BLaER1 treated with 17β-estradiol and CSF1 and Interleukin-3, amounts not matched to agents 10 nM and 100 nM (cell line): ENCODE data around the gene CPNE7.
A peak's percentile ranks its signal among the peaks of the same experiment; 100 is the strongest.

Experiments
- H3K27ac ChIP-seq, 11 experiments: shearing (Covaris generic); formaldehyde crosslinking; 2 replicates each; pipeline ENCODE4 v1.8.1; 2022
- H3K27me3 ChIP-seq, 11 experiments: shearing (Covaris generic); formaldehyde crosslinking; 2 replicates each; pipeline ENCODE4 v1.8.1; 2022
- H3K36me3 ChIP-seq, 11 experiments: shearing (Covaris generic); formaldehyde crosslinking; 2 replicates each; pipeline ENCODE4 v1.8.1; 2022
- H3K4me1 ChIP-seq, 10 experiments: shearing (Covaris generic); formaldehyde crosslinking; 2 replicates each; pipeline ENCODE4 v1.8.1; 2022
- H3K4me2 ChIP-seq, 11 experiments: shearing (Covaris generic); formaldehyde crosslinking; 2 replicates each; pipeline ENCODE4 v1.8.1; 2022
- H3K4me3 ChIP-seq, 10 experiments: shearing (Covaris generic); formaldehyde crosslinking; 2 replicates each; pipeline ENCODE4 v1.8.1; 2022
- H3K9ac ChIP-seq, 11 experiments: shearing (Covaris generic); formaldehyde crosslinking; 2 replicates each; pipeline ENCODE4 v1.8.1; 2022
- H3K9me3 ChIP-seq, 11 experiments: shearing (Covaris generic); formaldehyde crosslinking; replicated peaks in 1 of 11; 2 replicates each; pipeline ENCODE4 v1.8.1; 2022
- H4K20me1 ChIP-seq, 11 experiments: shearing (Covaris generic); formaldehyde crosslinking; 2 replicates each; pipeline ENCODE4 v1.8.1; 2022
- Cebpa-rat ChIP-seq, 11 experiments: shearing (Covaris generic); IDR thresholded peaks; 2 replicates each; pipeline ENCODE4 v1.8.1; 2022

The CPNE7 gene

GRCh38 chr16:89581045-89581695, 5.6 kb downstream of the CPNE7 start:
- TF ChIP-seq Cebpa-rat (IDR thresholded peaks at IDR 0.05) = no peak
- Histone ChIP-seq H3K4me2 (no peak overlapping the region), H3K4me3 (no peak overlapping the region), H3K4me1 (peaks cover 17 to 47% (median 33%) of the 10 kb centered on the region in 10 experiments), H3K27ac (no peak overlapping the region), H3K9ac (no peak overlapping the region; a peak in 1 of 22 replicates), H3K9me3 (peaks cover 0 to 14% (median 6%) of the 10 kb centered on the region in 11 experiments; a peak in 7 of 22 replicates), H4K20me1 (peaks cover 0 to 54% (median 37%) of the 10 kb centered on the region in 11 experiments; a peak in 18 of 22 replicates), H3K27me3 (peaks cover 0 to 6% (median 0%) of the 10 kb centered on the region in 11 experiments; a peak in 3 of 22 replicates), H3K36me3 (peaks cover 0 to 71% (median 64%) of the 10 kb centered on the region in 11 experiments; a peak in 20 of 22 replicates)

GRCh38 chr16:89581861-89582563, 6.5 kb downstream of the CPNE7 start:
- peaks cover 13 to 38% (median 27%) of the 10 kb centered on the region in 10 experiments for H3K4me1 ChIP-seq
- peak overlapping the region in 5 of 11 experiments; percentile 1 to 26 (median 5); a peak in 4 of 22 replicates for H3K4me2 ChIP-seq
- peak overlapping the region in 4 of 11 experiments; percentile 5 to 42 (median 22); a peak in 3 of 22 replicates for H3K9ac ChIP-seq
- H3K4me3 ChIP-seq = no peak overlapping the region
- H3K27ac ChIP-seq = no peak overlapping the region; a peak in 2 of 22 replicates
- peaks cover 0 to 18% (median 6%) of the 10 kb centered on the region in 11 experiments; a peak in 8 of 22 replicates for H3K9me3 ChIP-seq
- peaks cover 0 to 76% (median 71%) of the 10 kb centered on the region in 11 experiments; a peak in 20 of 22 replicates for H3K36me3 ChIP-seq
- peaks cover 0 to 58% (median 37%) of the 10 kb centered on the region in 11 experiments; a peak in 18 of 22 replicates for H4K20me1 ChIP-seq
- peaks cover 0 to 6% (median 0%) of the 10 kb centered on the region in 11 experiments; a peak in 3 of 22 replicates for H3K27me3 ChIP-seq
- TF ChIP-seq Cebpa-rat (IDR thresholded peaks at IDR 0.05) = no peak

GRCh38 chr16:89582614-89583196, 7.1 kb downstream of the CPNE7 start:
- Histone ChIP-seq H3K4me3 (no peak overlapping the region), H3K4me2 (0 out of 22 replicates have a peak overlapping the region, but pooled peaks of 3 of the 11 experiments have one; percentile 1 to 26 (median 5)), H4K20me1 (peaks cover 0 to 55% (median 37%) of the 10 kb centered on the region in 11 experiments; a peak in 18 of 22 replicates), H3K4me1 (peaks cover 13 to 33% (median 25%) of the 10 kb centered on the region in 10 experiments), H3K9ac (peak overlapping the region in 2 of 11 experiments; percentile 29 to 42; a peak in 1 of 22 replicates), H3K9me3 (peaks cover 0 to 18% (median 6%) of the 10 kb centered on the region in 11 experiments; a peak in 8 of 22 replicates), H3K36me3 (peaks cover 0 to 73% (median 69%) of the 10 kb centered on the region in 11 experiments; a peak in 20 of 22 replicates), H3K27ac (no peak overlapping the region; a peak in 2 of 22 replicates), H3K27me3 (peaks cover 0 to 6% (median 0%) of the 10 kb centered on the region in 11 experiments; a peak in 3 of 22 replicates)
- no peak for TF ChIP-seq Cebpa-rat (IDR thresholded peaks at IDR 0.05)

GRCh38 chr16:89583197-89583894, 7.8 kb downstream of the CPNE7 start:
- peaks cover 0 to 18% (median 6%) of the 10 kb centered on the region in 11 experiments; a peak in 8 of 22 replicates for H3K9me3 ChIP-seq
- no peak overlapping the region for H3K27ac ChIP-seq
- peak overlapping the region in 7 of 11 experiments; percentile 46 to 87 (median 82); a peak in 9 of 22 replicates for H3K4me2 ChIP-seq
- H3K4me1 ChIP-seq = peaks cover 13 to 33% (median 25%) of the 10 kb centered on the region in 10 experiments
- no peak overlapping the region for H3K9ac ChIP-seq
- peaks cover 0 to 6% (median 0%) of the 10 kb centered on the region in 11 experiments; a peak in 3 of 22 replicates for H3K27me3 ChIP-seq
- peaks cover 0 to 71% (median 66%) of the 10 kb centered on the region in 11 experiments; a peak in 20 of 22 replicates for H3K36me3 ChIP-seq
- H4K20me1 ChIP-seq = peaks cover 0 to 56% (median 37%) of the 10 kb centered on the region in 11 experiments; a peak in 18 of 22 replicates
- H3K4me3 ChIP-seq = no peak overlapping the region
- no peak for TF ChIP-seq Cebpa-rat (IDR thresholded peaks at IDR 0.05)

GRCh38 chr16:89583895-89584644, 8.5 kb downstream of the CPNE7 start:
- Histone ChIP-seq H3K27ac (no peak overlapping the region), H3K9ac (no peak overlapping the region; a peak in 1 of 22 replicates), H3K27me3 (peaks cover 0 to 6% (median 0%) of the 10 kb centered on the region in 11 experiments; a peak in 3 of 22 replicates), H3K4me3 (no peak overlapping the region), H3K36me3 (peaks cover 0 to 71% (median 66%) of the 10 kb centered on the region in 11 experiments; a peak in 20 of 22 replicates), H4K20me1 (peaks cover 0 to 61% (median 37%) of the 10 kb centered on the region in 11 experiments; a peak in 18 of 22 replicates), H3K9me3 (peaks cover 0 to 14% (median 5%) of the 10 kb centered on the region in 11 experiments; a peak in 8 of 22 replicates), H3K4me1 (peaks cover 13 to 33% (median 25%) of the 10 kb centered on the region in 10 experiments), H3K4me2 (peak overlapping the region in 10 of 11 experiments; percentile 16 to 87 (median 76); a peak in 18 of 22 replicates)
- TF ChIP-seq Cebpa-rat (IDR thresholded peaks at IDR 0.05) = no peak

GRCh38 chr16:89584768-89585549, 9.4 kb downstream of the CPNE7 start:
- Histone ChIP-seq H3K4me3 (no peak overlapping the region), H3K4me1 (peaks cover 13 to 33% (median 25%) of the 10 kb centered on the region in 10 experiments), H3K9ac (peak overlapping the region in 7 of 11 experiments; percentile 11 to 62 (median 31); a peak in 11 of 22 replicates), H3K27me3 (peaks cover 0 to 6% (median 0%) of the 10 kb centered on the region in 11 experiments; a peak in 3 of 22 replicates), H3K4me2 (peak overlapping the region; percentile 0 to 87 (median 76); a peak in 19 of 22 replicates), H4K20me1 (peaks cover 0 to 69% (median 37%) of the 10 kb centered on the region in 11 experiments; a peak in 18 of 22 replicates), H3K9me3 (peaks cover 0 to 9% (median 3%) of the 10 kb centered on the region in 11 experiments; a peak in 6 of 22 replicates), H3K27ac (no peak overlapping the region), H3K36me3 (peaks cover 0 to 73% (median 67%) of the 10 kb centered on the region in 11 experiments; a peak in 19 of 22 replicates)
- no peak for TF ChIP-seq Cebpa-rat (IDR thresholded peaks at IDR 0.05)
